Measurements from ENCODE around the gene EML3.

Gene EML3

DNA sequence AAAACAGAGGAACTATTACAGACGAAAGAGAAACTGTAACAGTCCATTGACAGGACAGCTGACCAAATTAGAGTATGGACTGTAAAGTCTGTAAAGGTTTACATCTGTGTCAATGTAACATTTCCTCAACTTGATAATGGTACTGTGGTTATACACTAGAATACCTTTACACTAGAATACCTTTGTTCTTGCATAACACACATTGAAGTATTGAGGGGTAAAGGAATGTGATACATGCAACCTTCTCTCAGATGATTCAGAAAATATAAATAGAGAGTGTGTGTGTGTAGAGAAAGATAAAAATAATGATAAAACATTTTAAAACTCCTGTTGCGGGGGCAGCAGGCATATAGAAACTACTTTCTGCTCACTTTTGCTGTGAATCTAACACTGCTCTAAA, 33.3 kb downstream of the EML3 start:
- DNase-seq = no peak
- H3K79me2 ChIP-seq (ENCODE audit: control insufficient read depth, insufficient read depth, low read length, poor library complexity) = peaks cover 3% of the 10 kb centered on the region
- H3K27me3 ChIP-seq (ENCODE audit: insufficient read depth, low read length) = no peaks in the 10 kb centered on the region
- H3K18ac ChIP-seq (ENCODE audit: low read length) = no peak overlapping the region
- H4K8ac ChIP-seq (ENCODE audit: low read depth, low read length) = no peak overlapping the region
- H3K4ac ChIP-seq (ENCODE audit: low read depth, low read length) = no peak overlapping the region
- H2BK120ac ChIP-seq (ENCODE audit: insufficient read depth, low read length, poor library complexity) = no peak overlapping the region
- no peak overlapping the region for H3K14ac ChIP-seq (ENCODE audit: low read length)
- no peak overlapping the region for H4K12ac ChIP-seq (ENCODE audit: low read depth, low read length)
- H3K9me3 ChIP-seq (ENCODE audit: insufficient read depth, low read depth, low read length) = no peaks in the 10 kb centered on the region
- no peak overlapping the region for H3K27ac ChIP-seq (ENCODE audit: low read depth, low read length)
- no peak overlapping the region for H2BK12ac ChIP-seq (ENCODE audit: low read length)
- no peak overlapping the region for H4K91ac ChIP-seq (ENCODE audit: low read depth, low read length)
- no peak overlapping the region for H3K9ac ChIP-seq (ENCODE audit: low read length)
- no peak overlapping the region for H2AFZ ChIP-seq (ENCODE audit: insufficient read depth, low read length, poor library complexity)
- H3K36me3 ChIP-seq (ENCODE audit: control insufficient read depth in 1 of 2, insufficient read depth in 2 of 2, low read length in 2 of 2) = peaks cover 32 to 39% of the 10 kb centered on the region in 2 experiments
- no peak overlapping the region for H3K4me3 ChIP-seq (ENCODE audit: low read depth, low read length)
- no peak overlapping the region for H2BK5ac ChIP-seq (ENCODE audit: low read depth, low read length, poor library complexity)
- peaks cover 7 to 9% of the 10 kb centered on the region in 2 experiments for H3K4me1 ChIP-seq (ENCODE audit: control insufficient read depth in 1 of 2, insufficient read depth in 2 of 2, low read length in 2 of 2)
- WGBS (ENCODE audit: extremely low coverage, insufficient coverage, insufficient read length) = no CpG with 5 or more reads among the region's 2 CpGs
- H3K4me2 ChIP-seq (ENCODE audit: low read length) = no peak overlapping the region
- H3K79me1 ChIP-seq (ENCODE audit: low read length) = peaks cover 4% of the 10 kb centered on the region
- H3K23ac ChIP-seq (ENCODE audit: low read length) = no peak overlapping the region
- no peak overlapping the region for H2AK5ac ChIP-seq (ENCODE audit: low read length)

DNA sequence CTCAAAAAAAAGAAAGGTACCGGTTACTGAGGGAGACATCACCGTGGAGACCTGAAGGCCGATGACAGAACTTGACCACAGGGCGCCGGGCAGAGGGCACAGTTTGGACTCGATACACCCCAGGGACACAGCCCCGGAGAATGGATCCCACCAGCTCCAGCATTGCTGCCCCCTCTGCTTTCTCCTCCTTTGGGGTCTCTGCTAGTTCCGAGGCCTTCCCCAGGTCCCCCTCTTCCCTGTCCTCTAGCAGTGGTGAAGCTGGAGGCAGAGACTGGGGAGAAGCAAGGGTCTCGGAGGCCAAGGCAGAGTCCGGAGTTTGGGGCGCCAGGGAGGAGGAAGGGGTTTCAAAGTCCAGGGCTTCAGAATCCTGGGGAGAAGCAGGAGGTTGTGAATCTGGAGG, 34.0 kb downstream of the EML3 start:
- Histone ChIP-seq H2BK120ac (ENCODE audit: insufficient read depth, low read length, poor library complexity) (no peak overlapping the region), H2AK5ac (ENCODE audit: low read length) (no peak overlapping the region), H3K4me1 (ENCODE audit: control insufficient read depth in 1 of 2, insufficient read depth in 2 of 2, low read length in 2 of 2) (peaks cover 7 to 9% of the 10 kb centered on the region in 2 experiments), H3K14ac (ENCODE audit: low read length) (no peak overlapping the region), H3K27ac (ENCODE audit: low read depth, low read length) (no peak overlapping the region), H3K4me3 (ENCODE audit: low read depth, low read length) (no peak overlapping the region), H2AFZ (ENCODE audit: insufficient read depth, low read length, poor library complexity) (no peak overlapping the region), H4K91ac (ENCODE audit: low read depth, low read length) (no peak overlapping the region), H3K36me3 (ENCODE audit: control insufficient read depth in 1 of 2, insufficient read depth in 2 of 2, low read length in 2 of 2) (peaks cover 32 to 39% of the 10 kb centered on the region in 2 experiments), H3K9ac (ENCODE audit: low read length) (no peak overlapping the region), H3K4me2 (ENCODE audit: low read length) (no peak overlapping the region), H3K79me1 (ENCODE audit: low read length) (peaks cover 8% of the 10 kb centered on the region), H4K8ac (ENCODE audit: low read depth, low read length) (no peak overlapping the region), H3K4ac (ENCODE audit: low read depth, low read length) (no peak overlapping the region), H3K27me3 (ENCODE audit: insufficient read depth, low read length) (no peaks in the 10 kb centered on the region), H3K9me3 (ENCODE audit: insufficient read depth, low read depth, low read length) (no peaks in the 10 kb centered on the region), H4K12ac (ENCODE audit: low read depth, low read length) (no peak overlapping the region), H3K18ac (ENCODE audit: low read length) (no peak overlapping the region), H3K23ac (ENCODE audit: low read length) (no peak overlapping the region), H3K79me2 (ENCODE audit: control insufficient read depth, insufficient read depth, low read length, poor library complexity) (peaks cover 5% of the 10 kb centered on the region), H2BK12ac (ENCODE audit: low read length) (no peak overlapping the region), H2BK5ac (ENCODE audit: low read depth, low read length, poor library complexity) (no peak overlapping the region)
- WGBS (ENCODE audit: extremely low coverage, insufficient coverage, insufficient read length) = no CpG with 5 or more reads among the region's 11 CpGs
- DNase-seq = no peak

DNA sequence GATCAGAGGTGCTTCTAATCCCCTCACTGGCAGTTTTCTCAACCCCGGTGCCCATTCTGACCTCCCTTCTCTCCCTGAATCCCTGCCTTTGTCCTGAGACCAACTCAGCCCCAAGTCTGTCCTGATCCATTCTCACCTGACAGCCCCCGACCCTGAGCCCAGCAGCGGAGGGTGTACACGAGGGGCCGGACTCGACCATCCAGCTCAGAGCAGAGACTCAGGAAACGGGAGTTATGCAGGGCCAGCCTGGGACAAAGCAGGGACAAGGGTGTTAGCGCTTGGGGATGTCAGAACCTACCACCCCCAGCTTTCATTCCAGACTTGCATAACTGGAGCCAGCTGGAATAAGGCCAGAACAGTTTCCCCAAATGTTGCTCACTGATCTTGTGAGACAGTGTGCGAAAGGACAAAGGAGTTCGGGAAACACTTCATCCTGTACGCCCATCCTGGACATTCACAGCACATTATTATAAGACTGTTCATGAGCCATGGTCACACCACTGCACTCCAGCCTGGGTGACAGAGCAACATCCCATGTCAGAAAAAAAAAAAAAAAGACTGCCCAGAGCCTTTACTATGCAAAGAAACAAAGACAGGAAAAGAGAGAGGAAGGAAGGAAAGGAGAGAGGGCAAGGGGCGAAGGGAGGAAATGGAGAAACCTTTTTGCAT, 35.4 kb downstream of the EML3 start:
- WGBS (ENCODE audit: extremely low coverage, insufficient coverage, insufficient read length) = no CpG with 5 or more reads among the region's 12 CpGs
- Histone ChIP-seq H3K79me2 (ENCODE audit: control insufficient read depth, insufficient read depth, low read length, poor library complexity) (peaks cover 15% of the 10 kb centered on the region), H3K4ac (ENCODE audit: low read depth, low read length) (no peak overlapping the region), H2BK120ac (ENCODE audit: insufficient read depth, low read length, poor library complexity) (no peak overlapping the region), H4K91ac (ENCODE audit: low read depth, low read length) (no peak overlapping the region), H2BK12ac (ENCODE audit: low read length) (no peak overlapping the region), H4K8ac (ENCODE audit: low read depth, low read length) (no peak overlapping the region), H3K4me3 (ENCODE audit: low read depth, low read length) (no peak overlapping the region), H2BK5ac (ENCODE audit: low read depth, low read length, poor library complexity) (no peak overlapping the region), H3K79me1 (ENCODE audit: low read length) (peaks cover 12% of the 10 kb centered on the region), H3K27me3 (ENCODE audit: insufficient read depth, low read length) (no peaks in the 10 kb centered on the region), H3K9ac (ENCODE audit: low read length) (no peak overlapping the region), H2AK5ac (ENCODE audit: low read length) (no peak overlapping the region), H2AFZ (ENCODE audit: insufficient read depth, low read length, poor library complexity) (no peak overlapping the region), H3K4me1 (ENCODE audit: control insufficient read depth in 1 of 2, insufficient read depth in 2 of 2, low read length in 2 of 2) (peaks cover 11 to 13% of the 10 kb centered on the region in 2 experiments), H3K36me3 (ENCODE audit: control insufficient read depth in 1 of 2, insufficient read depth in 2 of 2, low read length in 2 of 2) (peaks cover 35 to 42% of the 10 kb centered on the region in 2 experiments), H3K23ac (ENCODE audit: low read length) (no peak overlapping the region), H3K9me3 (ENCODE audit: insufficient read depth, low read depth, low read length) (no peaks in the 10 kb centered on the region), H3K27ac (ENCODE audit: low read depth, low read length) (no peak overlapping the region), H4K12ac (ENCODE audit: low read depth, low read length) (no peak overlapping the region), H3K18ac (ENCODE audit: low read length) (no peak overlapping the region), H3K14ac (ENCODE audit: low read length) (no peak overlapping the region), H3K4me2 (ENCODE audit: low read length) (no peak overlapping the region)
- no peak for DNase-seq

DNA sequence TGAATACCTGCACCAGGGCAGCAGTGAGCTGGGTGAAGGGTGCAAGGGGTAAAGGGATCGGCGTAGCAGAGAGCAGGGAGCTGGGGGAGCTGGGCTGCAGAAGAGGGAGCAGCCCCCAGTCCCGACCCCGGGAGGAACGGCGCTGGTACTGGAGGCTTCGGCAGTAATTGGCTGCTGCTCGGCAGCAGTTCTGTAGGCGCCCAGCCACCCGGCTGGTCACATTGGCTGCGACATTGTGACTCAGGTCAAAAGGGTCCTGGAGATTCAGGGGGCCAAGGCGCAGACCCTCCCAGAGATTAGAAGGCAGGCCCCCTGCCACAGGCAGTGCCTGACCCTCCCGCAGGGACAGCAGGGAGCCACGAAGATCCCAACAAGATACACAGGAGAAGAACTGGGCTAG, 36.7 kb downstream of the EML3 start:
- Histone ChIP-seq H3K36me3 (ENCODE audit: control insufficient read depth in 1 of 2, insufficient read depth in 2 of 2, low read length in 2 of 2) (peaks cover 34 to 44% of the 10 kb centered on the region in 2 experiments), H4K12ac (ENCODE audit: low read depth, low read length) (no peak overlapping the region), H4K8ac (ENCODE audit: low read depth, low read length) (no peak overlapping the region), H2BK120ac (ENCODE audit: insufficient read depth, low read length, poor library complexity) (no peak overlapping the region), H3K4ac (ENCODE audit: low read depth, low read length) (no peak overlapping the region), H3K27ac (ENCODE audit: low read depth, low read length) (no peak overlapping the region), H2BK12ac (ENCODE audit: low read length) (no peak overlapping the region), H2BK5ac (ENCODE audit: low read depth, low read length, poor library complexity) (no peak overlapping the region), H3K79me2 (ENCODE audit: control insufficient read depth, insufficient read depth, low read length, poor library complexity) (peaks cover 15% of the 10 kb centered on the region), H2AK5ac (ENCODE audit: low read length) (no peak overlapping the region), H2AFZ (ENCODE audit: insufficient read depth, low read length, poor library complexity) (no peak overlapping the region), H3K18ac (ENCODE audit: low read length) (no peak overlapping the region), H4K91ac (ENCODE audit: low read depth, low read length) (no peak overlapping the region), H3K4me2 (ENCODE audit: low read length) (no peak overlapping the region), H3K79me1 (ENCODE audit: low read length) (peaks cover 12% of the 10 kb centered on the region), H3K9me3 (ENCODE audit: insufficient read depth, low read depth, low read length) (no peaks in the 10 kb centered on the region), H3K23ac (ENCODE audit: low read length) (no peak overlapping the region), H3K27me3 (ENCODE audit: insufficient read depth, low read length) (no peaks in the 10 kb centered on the region), H3K9ac (ENCODE audit: low read length) (no peak overlapping the region), H3K4me1 (ENCODE audit: control insufficient read depth in 1 of 2, insufficient read depth in 2 of 2, low read length in 2 of 2) (peaks cover 11 to 13% of the 10 kb centered on the region in 2 experiments), H3K14ac (ENCODE audit: low read length) (no peak overlapping the region), H3K4me3 (ENCODE audit: low read depth, low read length) (no peak overlapping the region)
- no peak for DNase-seq
- WGBS (ENCODE audit: extremely low coverage, insufficient coverage, insufficient read length) = no CpG with 5 or more reads among the region's 14 CpGs

Measured in trophoblast cell (in vitro differentiated cells and primary cell).